Prostate gland (tissue), 2 donors: Measurements from ENCODE around the gene ABLIM3.

Source experiments
- POLR2A ChIP-seq: fragments of 450-650 bp; IDR thresholded peaks from one replicate; pipeline ENCODE4 v1.6.1; 2016; ENCODE audit warnings: antibody characterized with exemption, mild to moderate bottlenecking
- POLR2AphosphoS5 ChIP-seq: sonication (generic); formaldehyde crosslinking; IDR thresholded peaks from one replicate; pipeline ENCODE4 v1.6.1; 2017; ENCODE audit warnings: antibody characterized with exemption
- TF ChIP-seq, protein P1 (sequence below), 4 experiments: fragments of 200-600 bp in 2 of 4; fragments of 450-650 bp in 2 of 4; sonication (generic) in 2 of 4; IDR thresholded peaks; 1 replicate in 3 of 4; 2 replicates in 1 of 4; pipeline ENCODE4 v1.5.1; 2016 to 2019; ENCODE audit warnings: antibody characterized with exemption in 4 of 4, mild to moderate bottlenecking in 2 of 4, moderate library complexity in 2 of 4

DNA sequence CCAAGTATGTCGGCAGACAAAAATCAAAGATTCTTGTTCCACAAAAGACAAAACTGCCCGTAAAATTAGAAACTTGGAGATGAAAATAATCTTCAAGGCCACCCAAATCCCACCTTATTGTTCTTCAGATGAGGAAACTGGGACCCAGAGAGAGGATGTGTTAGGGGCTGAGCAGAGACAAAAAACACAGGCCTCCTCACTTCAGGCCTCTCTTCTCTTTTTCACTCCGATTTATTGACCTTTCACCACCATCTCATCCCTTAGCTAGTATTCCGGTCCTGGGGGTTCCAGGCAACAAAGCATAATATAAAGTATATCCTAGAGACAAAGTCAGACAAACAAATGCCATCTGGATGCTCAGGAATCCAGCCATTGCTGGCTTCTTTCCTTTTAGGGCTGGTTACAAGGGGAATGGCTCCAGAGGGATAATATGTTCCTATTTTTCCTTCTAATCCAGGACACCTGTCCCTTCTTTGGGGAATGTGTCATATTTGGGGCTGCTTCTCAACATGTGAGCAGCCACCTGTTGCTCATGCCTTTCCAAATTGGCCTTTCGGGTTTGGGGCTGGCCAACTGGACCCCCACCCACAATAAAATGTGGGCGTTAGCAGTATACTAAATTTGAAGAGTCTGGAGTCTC is 88.1 kb downstream of the ABLIM3 start:
- TF ChIP-seq, protein P1, sequence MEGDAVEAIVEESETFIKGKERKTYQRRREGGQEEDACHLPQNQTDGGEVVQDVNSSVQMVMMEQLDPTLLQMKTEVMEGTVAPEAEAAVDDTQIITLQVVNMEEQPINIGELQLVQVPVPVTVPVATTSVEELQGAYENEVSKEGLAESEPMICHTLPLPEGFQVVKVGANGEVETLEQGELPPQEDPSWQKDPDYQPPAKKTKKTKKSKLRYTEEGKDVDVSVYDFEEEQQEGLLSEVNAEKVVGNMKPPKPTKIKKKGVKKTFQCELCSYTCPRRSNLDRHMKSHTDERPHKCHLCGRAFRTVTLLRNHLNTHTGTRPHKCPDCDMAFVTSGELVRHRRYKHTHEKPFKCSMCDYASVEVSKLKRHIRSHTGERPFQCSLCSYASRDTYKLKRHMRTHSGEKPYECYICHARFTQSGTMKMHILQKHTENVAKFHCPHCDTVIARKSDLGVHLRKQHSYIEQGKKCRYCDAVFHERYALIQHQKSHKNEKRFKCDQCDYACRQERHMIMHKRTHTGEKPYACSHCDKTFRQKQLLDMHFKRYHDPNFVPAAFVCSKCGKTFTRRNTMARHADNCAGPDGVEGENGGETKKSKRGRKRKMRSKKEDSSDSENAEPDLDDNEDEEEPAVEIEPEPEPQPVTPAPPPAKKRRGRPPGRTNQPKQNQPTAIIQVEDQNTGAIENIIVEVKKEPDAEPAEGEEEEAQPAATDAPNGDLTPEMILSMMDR (IDR thresholded peaks at IDR 0.05), result no peak
- TF ChIP-seq POLR2AphosphoS5 (no peak), POLR2A (no peak)
